Stomach (tissue), 9 donors: ENCODE measurements around the gene FSHR. TPM values are rescaled to one million over a fixed set of nuclear protein-coding genes. Genes with fewer than 3 reads are reported as not detected.

ENCODE experiments used
- DNase-seq, 2 donors: peaks; one replicate each; pipeline versions ENCODE4 v3.0.0 to v3.0.0-alpha.2; 2013 to 2019
- H3K27ac ChIP-seq, 5 donors: fragments of 200-600 bp in 4 of 5; sonication (generic) in 4 of 5; one replicate each; pipeline ENCODE4 v1.5.1; 2013 to 2019; ENCODE audit warnings: mild to moderate bottlenecking in 1 of 5, moderate library complexity in 1 of 5
- H3K27me3 ChIP-seq, 3 donors: fragments of 200-600 bp; sonication (generic); one replicate each; pipeline ENCODE4 v1.5.1; 2017 to 2019; ENCODE audit warnings: mixed run types in 1 of 3
- H3K36me3 ChIP-seq, 4 donors: fragments of 200-600 bp; sonication (generic); 1 replicate in 3 of 4; 2 replicates in 1 of 4; pipeline ENCODE4 v1.5.1; 2016 to 2019
- H3K4me1 ChIP-seq, 4 donors: fragments of 200-600 bp; sonication (generic); one replicate each; pipeline ENCODE4 v1.5.1; 2016 to 2019
- H3K4me3 ChIP-seq, 4 donors: fragments of 200-600 bp; sonication (generic) in 3 of 4; one replicate each; pipeline ENCODE4 v1.5.1; 2016 to 2019; ENCODE audit warnings: mild to moderate bottlenecking in 1 of 4
- H3K9me3 ChIP-seq, 4 donors: fragments of 200-600 bp; sonication (generic); one replicate each; pipeline ENCODE4 v1.5.1; 2016 to 2019
- EP300 ChIP-seq: sonication (generic); formaldehyde crosslinking; IDR thresholded peaks from one replicate; pipeline ENCODE4 v1.6.1; 2017; ENCODE audit warnings: antibody characterized with exemption
- POLR2A ChIP-seq, 4 donors: fragments of 450-650 bp; IDR thresholded peaks; one replicate each; pipeline ENCODE4 v1.6.1; 2016; ENCODE audit warnings: antibody characterized with exemption in 4 of 4, control low read depth in 2 of 4, mild to moderate bottlenecking in 1 of 4, moderate library complexity in 1 of 4
- POLR2AphosphoS5 ChIP-seq, 3 donors: sonication (generic); formaldehyde crosslinking; IDR thresholded peaks; one replicate each; pipeline ENCODE4 v1.6.1; 2016; ENCODE audit warnings: antibody characterized with exemption in 3 of 3
- WGBS, 5 donors: extraction: QIAGEN DNeasy Blood & Tissue Kit in 3 of 5; methylation state at CpG; one replicate each; pipeline versions ENCODE4 v1.1.5 to v1.1.7; 2013 to 2018; 5-methylcytosine and 5-hydroxymethylcytosine counted together
- intact Hi-C: fragments of 100-400 bp; cut with DNase I; formaldehyde crosslinking; loops from one replicate; pipeline ENCODE4 v1.15.1; 2023; ENCODE audit warnings: low total_unique reads
- polyA plus RNA-seq, 3 donors: library from polyadenylated mRNA; stranded (reverse); fragments of 200-250 nt; gene quantifications; one replicate each; pipeline ENCODE4 v1.2.3, GENCODE V29; 2013
- total RNA-seq, 5 donors: library from RNA; depleted of rRNA; stranded (reverse); fragments of >200 nt; gene quantifications; one replicate each; pipeline versions ENCODE4 v1.1.0 to v1.2.3, GENCODE V29; 2014 to 2016
- TF ChIP-seq, protein P1 (sequence below), 7 experiments: fragments of 450-650 bp in 4 of 7; fragments of 200-600 bp in 3 of 7; sonication (generic) in 3 of 7; IDR thresholded peaks; one replicate each; pipeline ENCODE4 v1.5.1; 2016 to 2019; ENCODE audit warnings: antibody characterized with exemption in 7 of 7, control low read depth in 2 of 7, mild to moderate bottlenecking in 1 of 7
- donor health status: healthy with polysubstance abuse.
- donor health status: Bipolar disorder and iron deficiency.
- donor health status: healthy.

Gene FSHR
- total and polyA plus RNA-seq, 8 donors, result not detected

DNA sequence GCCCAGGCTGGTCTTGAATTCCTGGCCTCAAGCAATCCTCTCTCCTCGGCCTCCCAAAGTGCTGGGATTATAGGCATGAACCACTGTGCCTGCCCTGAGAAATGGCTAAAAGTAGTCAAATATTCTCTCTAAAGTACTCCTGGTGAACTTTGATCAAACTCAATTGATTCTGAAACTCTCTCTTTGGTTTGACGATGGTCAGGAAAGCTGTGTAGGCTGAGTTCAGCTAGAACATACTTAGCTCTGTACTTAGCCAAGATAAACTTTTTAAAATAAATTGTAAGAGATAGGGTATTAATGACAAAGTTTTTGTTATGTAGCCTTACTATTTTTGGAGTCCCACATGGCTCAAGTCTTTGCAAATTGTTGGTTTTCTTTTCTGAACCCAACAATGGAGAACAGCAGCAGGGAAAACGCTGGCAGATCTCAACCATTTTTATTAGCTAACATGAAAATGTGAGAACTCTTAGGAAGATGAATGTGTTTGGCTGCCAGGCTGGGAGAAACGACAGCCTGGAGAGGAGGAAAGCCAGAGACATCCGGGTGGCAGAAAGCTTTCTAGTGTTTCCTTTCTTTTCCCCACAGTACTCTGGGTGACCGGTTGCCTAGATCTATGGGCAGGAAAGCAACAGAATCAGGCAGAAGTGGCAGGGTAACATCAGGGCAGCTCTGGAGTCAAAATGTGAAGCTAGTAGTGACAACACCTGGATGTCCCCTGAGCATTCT lies 205.8 kb downstream of the FSHR start:
- Histone ChIP-seq H3K4me3 (no peak overlapping the region), H3K36me3 (no peaks in the 10 kb centered on the region), H3K27ac (no peak overlapping the region), H3K9me3 (no peaks in the 10 kb centered on the region), H3K4me1 (peaks cover 0 to 6% (median 0%) of the 10 kb centered on the region in 4 donors), H3K27me3 (no peaks in the 10 kb centered on the region)
- TF ChIP-seq EP300, result no peak
- TF ChIP-seq POLR2A (IDR thresholded peaks at IDR 0.05), result no peak
- no peak for TF ChIP-seq POLR2AphosphoS5 (IDR thresholded peaks at IDR 0.05)
- TF ChIP-seq, protein P1, sequence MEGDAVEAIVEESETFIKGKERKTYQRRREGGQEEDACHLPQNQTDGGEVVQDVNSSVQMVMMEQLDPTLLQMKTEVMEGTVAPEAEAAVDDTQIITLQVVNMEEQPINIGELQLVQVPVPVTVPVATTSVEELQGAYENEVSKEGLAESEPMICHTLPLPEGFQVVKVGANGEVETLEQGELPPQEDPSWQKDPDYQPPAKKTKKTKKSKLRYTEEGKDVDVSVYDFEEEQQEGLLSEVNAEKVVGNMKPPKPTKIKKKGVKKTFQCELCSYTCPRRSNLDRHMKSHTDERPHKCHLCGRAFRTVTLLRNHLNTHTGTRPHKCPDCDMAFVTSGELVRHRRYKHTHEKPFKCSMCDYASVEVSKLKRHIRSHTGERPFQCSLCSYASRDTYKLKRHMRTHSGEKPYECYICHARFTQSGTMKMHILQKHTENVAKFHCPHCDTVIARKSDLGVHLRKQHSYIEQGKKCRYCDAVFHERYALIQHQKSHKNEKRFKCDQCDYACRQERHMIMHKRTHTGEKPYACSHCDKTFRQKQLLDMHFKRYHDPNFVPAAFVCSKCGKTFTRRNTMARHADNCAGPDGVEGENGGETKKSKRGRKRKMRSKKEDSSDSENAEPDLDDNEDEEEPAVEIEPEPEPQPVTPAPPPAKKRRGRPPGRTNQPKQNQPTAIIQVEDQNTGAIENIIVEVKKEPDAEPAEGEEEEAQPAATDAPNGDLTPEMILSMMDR (IDR thresholded peaks at IDR 0.05), result no peak
- intact Hi-C loops, result loop anchor here (10.0 kb wide), 1 partner anchor 1456 kb away; no protein-coding TSS in a partner anchor
- 33 to 48% (median 38%) methylated on average over 6 of the region's 6 CpGs for WGBS, 5 donors
- peak in 1 of 2 donors; percentile 28 for DNase-seq

DNA sequence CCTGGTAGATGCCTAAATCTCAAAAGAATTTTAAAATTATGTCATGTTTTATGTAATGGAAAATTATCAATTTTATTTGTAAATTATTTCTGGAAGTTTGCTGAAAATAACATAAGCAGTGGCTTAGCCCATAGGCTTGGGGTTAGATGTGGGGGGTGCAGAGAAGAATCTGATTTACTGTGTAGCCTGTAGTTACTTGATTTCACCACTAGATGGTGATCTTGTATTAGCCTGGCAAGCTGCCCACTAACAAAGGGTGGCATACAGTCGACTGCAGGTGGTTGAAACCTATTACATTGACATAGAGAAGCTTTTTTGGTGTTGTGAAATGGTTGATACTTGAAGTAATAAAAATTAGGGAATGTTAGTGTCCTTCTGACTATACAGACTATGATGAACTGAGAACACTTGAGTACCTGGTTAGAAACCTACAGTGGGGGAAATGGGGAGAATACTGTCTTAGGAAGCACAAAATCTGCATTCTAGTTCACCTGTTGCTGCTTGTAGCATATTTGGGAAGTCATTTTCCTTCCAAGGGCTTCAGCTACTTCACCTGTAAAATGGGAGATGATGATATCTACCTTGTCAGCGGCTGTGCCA lies 207.8 kb downstream of the FSHR start:
- WGBS, 5 donors, result 44 to 50% (median 47%) methylated on average over 2 of the region's 2 CpGs
- intact Hi-C loops, result loop anchor here (10.0 kb wide), 1 partner anchor 1458 kb away; no protein-coding TSS in a partner anchor
- H3K27me3 ChIP-seq, result no peaks in the 10 kb centered on the region
- no peak overlapping the region for H3K27ac ChIP-seq
- no peaks in the 10 kb centered on the region for H3K9me3 ChIP-seq
- no peak overlapping the region for H3K4me3 ChIP-seq
- H3K4me1 ChIP-seq, result peaks cover 0 to 6% (median 0%) of the 10 kb centered on the region in 4 donors
- no peaks in the 10 kb centered on the region for H3K36me3 ChIP-seq
- peak; percentile 51 to 84 for DNase-seq
- TF ChIP-seq EP300 (no peak), POLR2A (IDR thresholded peaks at IDR 0.05) (no peak), POLR2AphosphoS5 (IDR thresholded peaks at IDR 0.05) (peak in 2 of 3 donors; percentile 33 to 72)
- TF ChIP-seq, protein P1 (IDR thresholded peaks at IDR 0.05), result peak in 5 of 7 experiments; percentile 85 to 95 (median 91)

DNA sequence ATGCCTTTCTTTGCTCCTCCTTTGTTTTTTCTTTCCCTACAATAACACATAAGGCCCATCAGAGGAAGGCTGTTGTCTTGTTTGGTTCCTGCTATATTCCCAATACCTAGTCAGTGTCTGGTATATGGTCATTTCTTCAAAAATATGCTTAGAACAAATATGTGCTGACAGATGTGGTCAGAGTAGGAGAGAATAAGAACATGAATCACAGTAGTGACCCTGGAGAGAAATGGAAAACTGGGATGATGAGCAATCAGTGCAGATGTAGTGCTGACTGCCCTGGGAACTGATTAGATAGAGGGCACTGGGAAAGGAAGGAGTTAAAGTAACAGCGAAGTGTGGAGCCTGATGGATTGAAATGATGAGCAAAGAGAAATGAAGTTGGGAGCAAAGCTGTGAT lies 209.4 kb downstream of the FSHR start:
- no peak for DNase-seq
- Histone ChIP-seq H3K36me3 (no peaks in the 10 kb centered on the region), H3K4me3 (no peak overlapping the region), H3K27ac (no peak overlapping the region), H3K9me3 (no peaks in the 10 kb centered on the region), H3K4me1 (peaks cover 0 to 6% (median 0%) of the 10 kb centered on the region in 4 donors), H3K27me3 (no peaks in the 10 kb centered on the region)
- 74 to 92% (median 77%) methylated on average over 1 of the region's 1 CpG for WGBS, 5 donors
- intact Hi-C loops, result loop anchor here (10.0 kb wide), 1 partner anchor 1460 kb away; no protein-coding TSS in a partner anchor
- TF ChIP-seq, protein P1 (IDR thresholded peaks at IDR 0.05), result no peak

DNA sequence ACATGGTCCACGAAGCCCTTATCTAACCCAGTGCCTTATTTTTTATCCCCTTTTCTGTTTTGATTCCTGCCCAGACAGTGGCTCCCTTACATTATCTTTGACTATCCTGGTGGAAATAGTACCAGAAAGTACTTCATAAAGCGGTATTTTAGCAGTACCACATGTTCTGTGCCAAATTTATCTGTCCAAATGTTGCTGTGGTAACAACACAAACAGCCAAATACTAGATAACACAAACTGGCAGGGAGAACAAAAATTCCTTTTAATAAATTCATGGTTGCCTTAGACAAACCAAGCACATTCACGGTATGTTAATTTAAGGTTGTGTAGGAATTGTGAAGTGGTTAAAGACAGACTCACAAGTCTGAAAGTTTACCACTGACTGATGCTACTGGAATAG lies 210.9 kb downstream of the FSHR start:
- H3K27me3 ChIP-seq, result no peaks in the 10 kb centered on the region
- H3K9me3 ChIP-seq, result no peaks in the 10 kb centered on the region
- H3K4me3 ChIP-seq, result no peak overlapping the region
- H3K27ac ChIP-seq, result no peak overlapping the region
- 23 to 40% (median 36%) methylated on average over 3 of the region's 3 CpGs for WGBS, 5 donors
- H3K36me3 ChIP-seq, result no peaks in the 10 kb centered on the region
- TF ChIP-seq EP300 (no peak), POLR2AphosphoS5 (IDR thresholded peaks at IDR 0.05) (no peak), POLR2A (IDR thresholded peaks at IDR 0.05) (no peak)
- TF ChIP-seq, protein P1 (IDR thresholded peaks at IDR 0.05), result no peak
- intact Hi-C loops, result loop anchor here (10.0 kb wide), 1 partner anchor 1461 kb away; no protein-coding TSS in a partner anchor
- peak in 1 of 2 donors; percentile 27 for DNase-seq
- H3K4me1 ChIP-seq, result peaks cover 0 to 6% (median 0%) of the 10 kb centered on the region in 4 donors
